ENCODE results near the gene PREX1.

Gene PREX1

DNA sequence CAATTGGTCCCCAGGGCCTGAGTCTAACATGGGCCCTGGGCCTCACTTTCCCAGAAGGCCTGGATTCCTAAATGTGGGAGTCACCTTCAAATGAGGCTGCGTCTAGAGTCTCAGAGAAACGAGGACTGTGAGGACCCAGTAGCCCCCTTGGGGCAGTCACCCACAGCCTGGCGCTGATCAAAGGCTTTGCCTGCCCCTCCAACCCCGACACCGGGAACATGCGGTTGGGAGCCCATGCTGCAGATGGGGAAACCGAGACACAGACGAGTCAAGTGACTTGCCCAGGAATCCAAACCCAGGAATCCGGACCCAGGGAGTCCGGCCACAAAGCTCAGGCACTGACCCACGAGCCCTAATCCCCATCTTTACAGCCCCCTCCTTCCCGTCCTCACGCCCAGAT lies 209.7 kb downstream of the PREX1 start:
- ATAC-seq, result no peak

DNA sequence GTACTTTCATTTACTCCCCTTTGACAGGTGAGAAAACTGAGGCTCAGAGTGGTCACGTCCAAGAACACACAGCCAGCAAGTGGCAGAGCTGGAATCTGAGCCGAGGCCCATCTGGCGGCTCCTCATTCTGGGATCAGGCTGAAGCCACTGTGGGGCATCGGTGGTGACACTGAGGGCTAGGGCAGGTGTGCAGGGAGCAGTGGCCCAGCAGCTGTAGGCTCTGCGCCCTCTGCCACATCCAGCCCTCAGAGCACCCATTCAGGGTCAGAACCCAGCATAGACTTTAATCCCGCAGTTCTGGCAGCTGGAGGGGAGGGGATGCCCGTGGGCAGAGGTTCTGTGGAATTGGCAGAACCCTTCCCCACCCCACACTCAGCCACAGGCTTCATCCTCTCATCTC lies 210.3 kb downstream of the PREX1 start:
- ATAC-seq, result no peak
- TF ChIP-seq PPARA (CRISPR knock-in tag; IDR thresholded peaks at IDR 0.05; ENCODE audit: borderline replicate concordance), result no peak
- TF ChIP-seq, protein P1, sequence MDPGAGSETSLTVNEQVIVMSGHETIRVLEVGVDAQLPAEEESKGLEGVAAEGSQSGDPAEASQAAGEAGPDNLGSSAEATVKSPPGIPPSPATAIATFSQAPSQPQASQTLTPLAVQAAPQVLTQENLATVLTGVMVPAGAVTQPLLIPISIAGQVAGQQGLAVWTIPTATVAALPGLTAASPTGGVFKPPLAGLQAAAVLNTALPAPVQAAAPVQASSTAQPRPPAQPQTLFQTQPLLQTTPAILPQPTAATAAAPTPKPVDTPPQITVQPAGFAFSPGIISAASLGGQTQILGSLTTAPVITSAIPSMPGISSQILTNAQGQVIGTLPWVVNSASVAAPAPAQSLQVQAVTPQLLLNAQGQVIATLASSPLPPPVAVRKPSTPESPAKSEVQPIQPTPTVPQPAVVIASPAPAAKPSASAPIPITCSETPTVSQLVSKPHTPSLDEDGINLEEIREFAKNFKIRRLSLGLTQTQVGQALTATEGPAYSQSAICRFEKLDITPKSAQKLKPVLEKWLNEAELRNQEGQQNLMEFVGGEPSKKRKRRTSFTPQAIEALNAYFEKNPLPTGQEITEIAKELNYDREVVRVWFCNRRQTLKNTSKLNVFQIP (CRISPR knock-in tag; IDR thresholded peaks at IDR 0.05; ENCODE audit: borderline replicate concordance, low read depth), result no peak
- TF ChIP-seq ZNF70 (CRISPR knock-in tag; IDR thresholded peaks at IDR 0.05), result no peak
- TF ChIP-seq, protein P2, sequence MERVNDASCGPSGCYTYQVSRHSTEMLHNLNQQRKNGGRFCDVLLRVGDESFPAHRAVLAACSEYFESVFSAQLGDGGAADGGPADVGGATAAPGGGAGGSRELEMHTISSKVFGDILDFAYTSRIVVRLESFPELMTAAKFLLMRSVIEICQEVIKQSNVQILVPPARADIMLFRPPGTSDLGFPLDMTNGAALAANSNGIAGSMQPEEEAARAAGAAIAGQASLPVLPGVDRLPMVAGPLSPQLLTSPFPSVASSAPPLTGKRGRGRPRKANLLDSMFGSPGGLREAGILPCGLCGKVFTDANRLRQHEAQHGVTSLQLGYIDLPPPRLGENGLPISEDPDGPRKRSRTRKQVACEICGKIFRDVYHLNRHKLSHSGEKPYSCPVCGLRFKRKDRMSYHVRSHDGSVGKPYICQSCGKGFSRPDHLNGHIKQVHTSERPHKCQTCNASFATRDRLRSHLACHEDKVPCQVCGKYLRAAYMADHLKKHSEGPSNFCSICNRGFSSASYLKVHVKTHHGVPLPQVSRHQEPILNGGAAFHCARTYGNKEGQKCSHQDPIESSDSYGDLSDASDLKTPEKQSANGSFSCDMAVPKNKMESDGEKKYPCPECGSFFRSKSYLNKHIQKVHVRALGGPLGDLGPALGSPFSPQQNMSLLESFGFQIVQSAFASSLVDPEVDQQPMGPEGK (CRISPR knock-in tag; IDR thresholded peaks at IDR 0.05; ENCODE audit: borderline replicate concordance), result no peak
- no peak for TF ChIP-seq GLIS3 (CRISPR knock-in tag; IDR thresholded peaks at IDR 0.05)
- TF ChIP-seq ISL1 (CRISPR knock-in tag; IDR thresholded peaks at IDR 0.05), result no peak
- TF ChIP-seq ZFP3 (CRISPR knock-in tag; IDR thresholded peaks at IDR 0.05), result no peak
- no peak for TF ChIP-seq ZC3H10 (CRISPR knock-in tag; IDR thresholded peaks at IDR 0.05)
- no peak for TF ChIP-seq CSDC2 (CRISPR knock-in tag; IDR thresholded peaks at IDR 0.05)
- no peak for TF ChIP-seq ZNF565 (CRISPR knock-in tag; conservative IDR thresholded peaks at IDR 0.05; ENCODE audit: low read depth)
- TF ChIP-seq, protein P3, sequence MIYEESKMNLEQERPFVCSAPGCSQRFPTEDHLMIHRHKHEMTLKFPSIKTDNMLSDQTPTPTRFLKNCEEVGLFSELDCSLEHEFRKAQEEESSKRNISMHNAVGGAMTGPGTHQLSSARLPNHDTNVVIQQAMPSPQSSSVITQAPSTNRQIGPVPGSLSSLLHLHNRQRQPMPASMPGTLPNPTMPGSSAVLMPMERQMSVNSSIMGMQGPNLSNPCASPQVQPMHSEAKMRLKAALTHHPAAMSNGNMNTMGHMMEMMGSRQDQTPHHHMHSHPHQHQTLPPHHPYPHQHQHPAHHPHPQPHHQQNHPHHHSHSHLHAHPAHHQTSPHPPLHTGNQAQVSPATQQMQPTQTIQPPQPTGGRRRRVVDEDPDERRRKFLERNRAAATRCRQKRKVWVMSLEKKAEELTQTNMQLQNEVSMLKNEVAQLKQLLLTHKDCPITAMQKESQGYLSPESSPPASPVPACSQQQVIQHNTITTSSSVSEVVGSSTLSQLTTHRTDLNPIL (CRISPR knock-in tag; IDR thresholded peaks at IDR 0.05; ENCODE audit: low read depth), result no peak
- TF ChIP-seq, protein P4, sequence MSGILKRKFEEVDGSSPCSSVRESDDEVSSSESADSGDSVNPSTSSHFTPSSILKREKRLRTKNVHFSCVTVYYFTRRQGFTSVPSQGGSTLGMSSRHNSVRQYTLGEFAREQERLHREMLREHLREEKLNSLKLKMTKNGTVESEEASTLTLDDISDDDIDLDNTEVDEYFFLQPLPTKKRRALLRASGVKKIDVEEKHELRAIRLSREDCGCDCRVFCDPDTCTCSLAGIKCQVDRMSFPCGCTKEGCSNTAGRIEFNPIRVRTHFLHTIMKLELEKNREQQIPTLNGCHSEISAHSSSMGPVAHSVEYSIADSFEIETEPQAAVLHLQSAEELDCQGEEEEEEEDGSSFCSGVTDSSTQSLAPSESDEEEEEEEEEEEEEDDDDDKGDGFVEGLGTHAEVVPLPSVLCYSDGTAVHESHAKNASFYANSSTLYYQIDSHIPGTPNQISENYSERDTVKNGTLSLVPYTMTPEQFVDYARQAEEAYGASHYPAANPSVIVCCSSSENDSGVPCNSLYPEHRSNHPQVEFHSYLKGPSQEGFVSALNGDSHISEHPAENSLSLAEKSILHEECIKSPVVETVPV (CRISPR knock-in tag; IDR thresholded peaks at IDR 0.05), result no peak
- no peak for TF ChIP-seq SNAI2 (CRISPR knock-in tag; IDR thresholded peaks at IDR 0.05)
- no peak for TF ChIP-seq TCF4 (CRISPR knock-in tag; IDR thresholded peaks at IDR 0.05; ENCODE audit: borderline replicate concordance)
- no peak for TF ChIP-seq ESRRG (CRISPR knock-in tag; IDR thresholded peaks at IDR 0.05)
- TF ChIP-seq ZNF8 (CRISPR knock-in tag; IDR thresholded peaks at IDR 0.05), result no peak

More for the DNA sequence above, 209.7 kb downstream of the PREX1 start:
- TF ChIP-seq, protein P2 (CRISPR knock-in tag; IDR thresholded peaks at IDR 0.05; ENCODE audit: borderline replicate concordance), result no peak
- TF ChIP-seq ESRRG (CRISPR knock-in tag; IDR thresholded peaks at IDR 0.05) (no peak), OSR1 (CRISPR knock-in tag; IDR thresholded peaks at IDR 0.05) (no peak), ISL1 (CRISPR knock-in tag; IDR thresholded peaks at IDR 0.05) (no peak), BACH2 (CRISPR knock-in tag; IDR thresholded peaks at IDR 0.05; ENCODE audit: borderline replicate concordance) (no peak), ZNF70 (CRISPR knock-in tag; IDR thresholded peaks at IDR 0.05) (no peak), ZNF565 (CRISPR knock-in tag; conservative IDR thresholded peaks at IDR 0.05; ENCODE audit: low read depth) (no peak), CSDC2 (CRISPR knock-in tag; IDR thresholded peaks at IDR 0.05) (no peak), TOX (CRISPR knock-in tag; IDR thresholded peaks at IDR 0.05; ENCODE audit: borderline replicate concordance) (no peak), PPARA (CRISPR knock-in tag; IDR thresholded peaks at IDR 0.05; ENCODE audit: borderline replicate concordance) (no peak), ZFP3 (CRISPR knock-in tag; IDR thresholded peaks at IDR 0.05) (no peak), ZNF8 (CRISPR knock-in tag; IDR thresholded peaks at IDR 0.05) (no peak), SNAI2 (CRISPR knock-in tag; IDR thresholded peaks at IDR 0.05) (no peak), GLIS3 (CRISPR knock-in tag; IDR thresholded peaks at IDR 0.05) (no peak)
- TF ChIP-seq, protein P5, sequence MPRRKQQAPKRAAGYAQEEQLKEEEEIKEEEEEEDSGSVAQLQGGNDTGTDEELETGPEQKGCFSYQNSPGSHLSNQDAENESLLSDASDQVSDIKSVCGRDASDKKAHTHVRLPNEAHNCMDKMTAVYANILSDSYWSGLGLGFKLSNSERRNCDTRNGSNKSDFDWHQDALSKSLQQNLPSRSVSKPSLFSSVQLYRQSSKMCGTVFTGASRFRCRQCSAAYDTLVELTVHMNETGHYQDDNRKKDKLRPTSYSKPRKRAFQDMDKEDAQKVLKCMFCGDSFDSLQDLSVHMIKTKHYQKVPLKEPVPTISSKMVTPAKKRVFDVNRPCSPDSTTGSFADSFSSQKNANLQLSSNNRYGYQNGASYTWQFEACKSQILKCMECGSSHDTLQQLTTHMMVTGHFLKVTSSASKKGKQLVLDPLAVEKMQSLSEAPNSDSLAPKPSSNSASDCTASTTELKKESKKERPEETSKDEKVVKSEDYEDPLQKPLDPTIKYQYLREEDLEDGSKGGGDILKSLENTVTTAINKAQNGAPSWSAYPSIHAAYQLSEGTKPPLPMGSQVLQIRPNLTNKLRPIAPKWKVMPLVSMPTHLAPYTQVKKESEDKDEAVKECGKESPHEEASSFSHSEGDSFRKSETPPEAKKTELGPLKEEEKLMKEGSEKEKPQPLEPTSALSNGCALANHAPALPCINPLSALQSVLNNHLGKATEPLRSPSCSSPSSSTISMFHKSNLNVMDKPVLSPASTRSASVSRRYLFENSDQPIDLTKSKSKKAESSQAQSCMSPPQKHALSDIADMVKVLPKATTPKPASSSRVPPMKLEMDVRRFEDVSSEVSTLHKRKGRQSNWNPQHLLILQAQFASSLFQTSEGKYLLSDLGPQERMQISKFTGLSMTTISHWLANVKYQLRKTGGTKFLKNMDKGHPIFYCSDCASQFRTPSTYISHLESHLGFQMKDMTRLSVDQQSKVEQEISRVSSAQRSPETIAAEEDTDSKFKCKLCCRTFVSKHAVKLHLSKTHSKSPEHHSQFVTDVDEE (CRISPR knock-in tag; IDR thresholded peaks at IDR 0.05), result no peak
- TF ChIP-seq, protein P3 (CRISPR knock-in tag; IDR thresholded peaks at IDR 0.05; ENCODE audit: low read depth), result no peak
